HEK293 (cell line): Measurements from ENCODE around the gene JAML.

Experiments used
- EGR2 ChIP-seq: fragments of 450-650 bp; formaldehyde crosslinking; IDR thresholded peaks from 2 replicates; pipeline ENCODE4 v1.5.1; 2016; ENCODE audit warnings: low read depth, missing biosample characterization, missing genetic modification characterization
- GFI1B ChIP-seq: fragments of 450-650 bp; formaldehyde crosslinking; IDR thresholded peaks from 2 replicates; pipeline ENCODE4 v1.5.1; 2016; ENCODE audit warnings: missing biosample characterization, missing genetic modification characterization
- HOXC10 ChIP-seq: sonication (generic); formaldehyde crosslinking; IDR thresholded peaks from 2 replicates; pipeline ENCODE4 v1.8.1; 2023; ENCODE audit warnings: mild to moderate bottlenecking, missing genetic modification reagents
- KLF16 ChIP-seq: fragments of 450-650 bp; formaldehyde crosslinking; IDR thresholded peaks from 2 replicates; pipeline ENCODE4 v1.5.1; 2017; ENCODE audit warnings: missing biosample characterization, missing genetic modification characterization
- OSR2 ChIP-seq: fragments of 450-650 bp; formaldehyde crosslinking; IDR thresholded peaks from 2 replicates; pipeline ENCODE4 v1.5.1; 2016; ENCODE audit warnings: missing biosample characterization, missing genetic modification characterization
- PATZ1 ChIP-seq: fragments of 450-650 bp; formaldehyde crosslinking; IDR thresholded peaks from 2 replicates; pipeline ENCODE4 v1.5.1; 2016; ENCODE audit warnings: missing biosample characterization, missing genetic modification characterization
- PRDM4 ChIP-seq: fragments of 450-650 bp; formaldehyde crosslinking; IDR thresholded peaks from 2 replicates; pipeline ENCODE4 v1.5.1; 2017; ENCODE audit warnings: missing biosample characterization, missing genetic modification characterization
- ZBTB8A ChIP-seq: fragments of 450-650 bp; formaldehyde crosslinking; IDR thresholded peaks from 2 replicates; pipeline ENCODE4 v1.5.1; 2016; ENCODE audit warnings: missing biosample characterization, missing genetic modification characterization
- ZNF311 ChIP-seq: fragments of 450-650 bp; formaldehyde crosslinking; IDR thresholded peaks from 2 replicates; pipeline ENCODE4 v1.5.1; 2017; ENCODE audit warnings: missing biosample characterization, missing genetic modification characterization, borderline replicate concordance
- ZNF335 ChIP-seq: fragments of 450-650 bp; formaldehyde crosslinking; conservative IDR thresholded peaks from 2 replicates; pipeline ENCODE4 v1.5.1; 2016; ENCODE audit warnings: missing biosample characterization, missing genetic modification characterization
- ZNF37A ChIP-seq: fragments of 450-650 bp; IDR thresholded peaks from 2 replicates; pipeline ENCODE4 v1.5.1; 2018; ENCODE audit warnings: missing biosample characterization, missing genetic modification characterization
- ZNF404 ChIP-seq: fragments of 450-650 bp; formaldehyde crosslinking; IDR thresholded peaks from 2 replicates; pipeline ENCODE4 v1.5.1; 2017; ENCODE audit warnings: missing biosample characterization, missing genetic modification characterization
- ZNF433 ChIP-seq: fragments of 450-650 bp; formaldehyde crosslinking; IDR thresholded peaks from 2 replicates; pipeline ENCODE4 v1.5.1; 2016; ENCODE audit warnings: missing biosample characterization, missing genetic modification characterization, low read depth
- ZNF449 ChIP-seq: fragments of 450-650 bp; formaldehyde crosslinking; IDR thresholded peaks from 2 replicates; pipeline ENCODE4 v1.5.1; 2017; ENCODE audit warnings: missing biosample characterization, mild to moderate bottlenecking, missing genetic modification characterization, moderate library complexity
- ZNF561 ChIP-seq: fragments of 450-650 bp; IDR thresholded peaks from 2 replicates; pipeline ENCODE4 v1.5.1; 2018; ENCODE audit warnings: missing biosample characterization, missing genetic modification characterization, borderline replicate concordance
- ZNF571 ChIP-seq: fragments of 450-650 bp; formaldehyde crosslinking; IDR thresholded peaks from 2 replicates; pipeline ENCODE4 v1.5.0; 2017; ENCODE audit warnings: missing biosample characterization, missing genetic modification characterization
- ZNF580 ChIP-seq: fragments of 450-650 bp; formaldehyde crosslinking; IDR thresholded peaks from 2 replicates; pipeline ENCODE4 v1.5.1; 2016; ENCODE audit warnings: missing biosample characterization, missing genetic modification characterization
- ZNF626 ChIP-seq: fragments of 450-650 bp; sonication (Bioruptor Pico); formaldehyde crosslinking; IDR thresholded peaks from 2 replicates; pipeline ENCODE4 v1.5.1; 2018; ENCODE audit warnings: missing biosample characterization, missing genetic modification characterization, inconsistent platforms
- ZNF645 ChIP-seq: fragments of 450-650 bp; formaldehyde crosslinking; IDR thresholded peaks from 2 replicates; pipeline ENCODE4; 2016; ENCODE audit warnings: missing biosample characterization, missing genetic modification characterization
- ZNF654 ChIP-seq: fragments of 450-650 bp; formaldehyde crosslinking; IDR thresholded peaks from 2 replicates; pipeline ENCODE4 v1.5.1; 2016; ENCODE audit warnings: low read depth, missing biosample characterization, missing genetic modification characterization
- ZSCAN30 ChIP-seq: fragments of 450-650 bp; IDR thresholded peaks from 2 replicates; pipeline ENCODE4 v1.5.1; 2018; ENCODE audit warnings: missing biosample characterization, mild to moderate bottlenecking, missing genetic modification characterization, moderate library complexity

The JAML gene

GRCh38 chr11:118198370-118198769, 26.4 kb downstream of the JAML start (continued):
- TF ChIP-seq ZNF654 (tag by site-specific recombination) (peak; percentile 82), ZNF433 (no peak), ZNF37A (no peak), ZBTB8A (tag by site-specific recombination) (no peak), ZNF449 (no peak), PRDM4 (tag by site-specific recombination) (no peak), PATZ1 (tag by site-specific recombination) (peak; percentile 84), ZNF571 (no peak), ZSCAN30 (tag by site-specific recombination) (0 out of 2 replicates have a peak, but pooled peaks have one; percentile 46), ZNF561 (tag by site-specific recombination) (no peak), GFI1B (tag by site-specific recombination) (no peak), KLF16 (tag by site-specific recombination) (no peak), EGR2 (no peak), HOXC10 (CRISPR knock-in tag) (no peak), ZNF335 (tag by site-specific recombination) (peak; percentile 68), OSR2 (tag by site-specific recombination) (no peak), ZNF311 (no peak), ZNF645 (tag by site-specific recombination) (no peak), ZNF404 (tag by site-specific recombination) (no peak), ZNF580 (tag by site-specific recombination) (no peak), ZNF626 (tag by site-specific recombination) (no peak)
